GM10248 (cell line): ENCODE data around the gene SESN1.

ENCODE experiments used
- CTCF ChIA-PET: fragments of 300-600 bp; sonication (Branson Sonifier 250); formaldehyde crosslinking; extraction: SDS; loops from one replicate; lab custom pipeline; 2021; ENCODE audit warnings: antibody characterized with exemption; lab: Yijun Ruan, JAX
- POLR2A ChIA-PET: fragments of 350-650 bp; sonication (Branson Sonifier 250); formaldehyde crosslinking; extraction: SDS; loops from one replicate; lab custom pipeline; 2020; ENCODE audit warnings: antibody characterized with exemption; lab: Yijun Ruan, JAX
- DNase-seq: peaks from one replicate; pipeline ENCODE4 v3.0.0; 2012; ENCODE audit errors: extremely low spot score
- CTCF ChIP-seq: IDR thresholded peaks from 2 replicates; pipeline ENCODE4 v1.5.1; 2012; ENCODE audit warnings: mild to moderate bottlenecking, low read depth; ENCODE audit errors: extremely low read depth, missing control alignments, control extremely low read depth

SESN1 gene

GRCh38 chr6:109058620-109059019 is 36.0 kb downstream of the SESN1 start:
- TF ChIP-seq CTCF, result no peak
- POLR2A ChIA-PET, result no interaction called here
- CTCF ChIA-PET, result interaction anchor here (2.3 kb wide), 1 partner anchor 12 kb away, joined by 5 read pairs; no protein-coding TSS in a partner anchor
- no peak for DNase-seq

GRCh38 chr6:109056661-109057060 is 38.0 kb downstream of the SESN1 start:
- CTCF ChIA-PET, result interaction anchor here (1.0 to 2.3 kb wide), 4 partner anchors 14 to 515 kb away, joined by 3 to 7 read pairs (median 4); no protein-coding TSS in a partner anchor
- POLR2A ChIA-PET, result no interaction called here
- TF ChIP-seq CTCF, result no peak
- no peak for DNase-seq

GRCh38 chr6:109055771-109056235 is 38.8 kb downstream of the SESN1 start:
- DNase-seq, result no peak
- CTCF ChIA-PET, result no interaction called here
- POLR2A ChIA-PET, result no interaction called here
- no peak for TF ChIP-seq CTCF

DNA sequence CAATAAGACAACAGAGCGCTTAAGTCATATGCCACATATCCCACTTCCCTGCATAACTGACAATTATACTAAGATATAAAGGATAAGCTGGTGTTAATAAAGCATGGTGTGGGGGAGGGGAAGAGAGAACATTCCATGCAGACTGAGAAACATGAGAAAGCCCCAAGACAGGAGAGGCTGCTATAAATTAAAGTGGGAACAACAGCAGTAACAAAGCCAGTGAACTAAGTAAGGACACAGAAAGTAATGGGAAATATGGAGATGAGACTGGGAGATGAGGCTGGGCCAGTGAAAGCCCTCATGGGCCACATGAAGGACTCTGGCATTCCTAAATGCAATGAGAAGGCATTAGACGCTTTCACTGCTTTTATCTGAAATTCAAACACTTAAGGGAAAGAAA is 41.3 kb downstream of the SESN1 start:
- ChIA-PET CTCF (no interaction called here), POLR2A (no interaction called here)
- no peak for TF ChIP-seq CTCF
- no peak for DNase-seq

- CTCF ChIA-PET, result no interaction called here
Observed at GRCh38 chr6:109052852-109053251, 41.8 kb downstream of the SESN1 start.

DNA sequence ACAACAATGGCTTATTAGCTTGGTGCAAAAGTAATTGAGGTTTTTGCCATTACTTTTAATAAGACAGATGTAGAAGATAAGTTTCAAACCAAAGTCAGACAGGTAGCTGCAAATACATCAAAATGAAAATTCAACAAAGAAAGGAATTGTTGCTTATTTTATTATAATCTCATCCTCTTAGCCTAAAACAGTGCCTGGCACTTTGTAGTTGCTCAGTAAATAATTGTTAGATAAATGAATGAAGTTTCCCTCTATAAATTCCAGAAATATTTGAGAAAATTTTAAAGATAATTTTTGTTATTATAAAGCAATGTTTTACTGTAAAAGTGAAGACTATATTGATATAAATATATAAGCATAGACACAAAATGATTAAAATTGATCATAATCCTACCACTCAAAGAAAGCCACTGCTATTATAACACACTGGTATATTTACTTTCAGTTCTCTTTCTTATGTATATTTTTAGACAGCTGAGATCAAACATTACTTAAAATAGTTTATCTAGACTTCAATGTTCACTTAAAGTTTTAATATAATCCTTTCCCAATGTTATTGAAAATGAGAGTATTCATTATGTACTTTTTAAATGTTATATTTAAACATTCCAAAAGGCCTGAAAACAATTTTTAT is 42.5 kb downstream of the SESN1 start:
- POLR2A ChIA-PET, result interaction anchor here (0.5 kb wide), 1 partner anchor 1519 kb away, joined by 4 read pairs; no protein-coding TSS in a partner anchor
- DNase-seq, result no peak
- CTCF ChIA-PET, result no interaction called here
- no peak for TF ChIP-seq CTCF

More at GRCh38 chr6:109052852-109053251, 41.8 kb downstream of the SESN1 start:
- TF ChIP-seq CTCF, result no peak
- POLR2A ChIA-PET, result interaction anchor here (0.5 kb wide), 1 partner anchor 1520 kb away, joined by 4 read pairs; no protein-coding TSS in a partner anchor
- DNase-seq, result no peak
